Effector memory CD8-positive, alpha-beta T cell (primary cell): ENCODE results near the gene DAAM1.

Experiments used
- ATAC-seq: fragments of 150-1000 bp; cut with Tn5 transposase; replicated peaks from 2 replicates; pipeline ENCODE4 v1.10.0; 2021; ENCODE audit warnings: mild to moderate bottlenecking, moderate library complexity
- DNase-seq, 3 experiments: peaks; one replicate each; pipeline ENCODE4 v3.0.0; 2021
- H3K27ac Mint-ChIP-seq, 2 donors: one replicate each; pipeline ENCODE4 v1.8.0; 2022; ENCODE audit warnings: mild to moderate bottlenecking in 2 of 2, mixed read lengths in 2 of 2, moderate library complexity in 2 of 2
- H3K27me3 Mint-ChIP-seq, 2 donors: one replicate each; pipeline ENCODE4 v1.8.0; 2022; ENCODE audit warnings: mixed read lengths in 2 of 2
- H3K36me3 Mint-ChIP-seq: one replicate; pipeline ENCODE4 v1.8.0; 2022; ENCODE audit warnings: mild to moderate bottlenecking, moderate library complexity, mixed read lengths; ENCODE audit not compliant: insufficient read depth
- H3K4me1 Mint-ChIP-seq, 2 donors: one replicate each; pipeline ENCODE4 v1.8.0; 2022; ENCODE audit warnings: low read depth in 2 of 2, mixed read lengths in 2 of 2
- H3K4me3 Mint-ChIP-seq, 2 donors: one replicate each; pipeline ENCODE4 v1.8.0; 2022; ENCODE audit warnings: mild to moderate bottlenecking in 2 of 2, mixed read lengths in 2 of 2, moderate library complexity in 2 of 2
- H3K9me3 Mint-ChIP-seq, 2 donors: one replicate each; pipeline ENCODE4 v1.8.0; 2022; ENCODE audit warnings: mixed read lengths in 2 of 2

The DAAM1 gene

DNA sequence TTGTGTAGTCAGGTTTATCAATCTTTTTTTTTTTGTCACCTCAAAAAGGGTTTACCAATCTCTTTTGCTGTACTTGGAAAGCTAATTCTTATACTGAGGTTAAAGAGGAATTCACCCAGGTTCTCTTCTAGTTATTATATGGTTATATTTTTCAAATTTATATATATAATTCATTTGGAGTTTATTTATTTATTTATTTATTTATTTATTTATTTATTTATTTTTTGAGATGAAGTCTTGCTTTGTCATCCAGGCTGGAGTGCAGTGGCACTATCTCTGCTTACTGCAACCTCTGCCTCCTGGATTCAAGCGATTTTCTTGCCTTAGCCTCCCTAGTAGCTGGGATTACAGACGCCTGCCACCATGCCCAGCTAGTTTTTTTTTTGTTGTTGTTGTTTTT lies 202.9 kb downstream of the DAAM1 start:
- DNase-seq (no peak), ATAC-seq (no peak)
- H3K27ac Mint-ChIP-seq: no peak overlapping the region
- no peak overlapping the region for H3K4me3 Mint-ChIP-seq
- H3K27me3 Mint-ChIP-seq: peaks cover 29 to 35% of the 10 kb centered on the region in 2 donors
- no peaks in the 10 kb centered on the region for H3K4me1 Mint-ChIP-seq
- no peaks in the 10 kb centered on the region for H3K9me3 Mint-ChIP-seq
- H3K36me3 Mint-ChIP-seq: no peaks in the 10 kb centered on the region

DNA sequence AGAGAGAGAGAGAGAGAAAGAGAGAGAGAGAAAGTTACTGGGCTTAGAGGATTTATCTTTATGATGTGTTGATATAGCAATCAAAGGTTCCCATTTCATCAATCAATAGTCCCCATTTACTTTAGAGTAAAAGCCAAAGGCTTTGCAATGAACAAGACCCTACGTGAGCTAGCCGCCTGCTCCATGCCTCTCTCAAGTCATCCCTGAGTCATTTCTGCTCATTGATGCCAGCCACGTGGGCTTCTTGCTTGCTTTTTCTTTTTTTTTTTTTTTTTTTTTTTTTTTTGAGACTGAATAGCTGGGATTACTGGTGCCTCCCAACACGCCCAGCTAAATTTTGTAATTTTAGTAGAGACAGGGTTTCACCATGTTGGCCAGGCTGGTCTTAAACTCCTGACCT lies 205.8 kb downstream of the DAAM1 start:
- no peaks in the 10 kb centered on the region for H3K36me3 Mint-ChIP-seq
- peaks cover 6 to 32% of the 10 kb centered on the region in 2 donors for H3K27me3 Mint-ChIP-seq
- H3K4me3 Mint-ChIP-seq: no peak overlapping the region
- no peak overlapping the region for H3K27ac Mint-ChIP-seq
- H3K9me3 Mint-ChIP-seq: peaks cover 0 to 2% of the 10 kb centered on the region in 2 donors
- ATAC-seq (no peak), DNase-seq (no peak)
- peaks cover 7 to 9% of the 10 kb centered on the region in 2 donors for H3K4me1 Mint-ChIP-seq

DNA sequence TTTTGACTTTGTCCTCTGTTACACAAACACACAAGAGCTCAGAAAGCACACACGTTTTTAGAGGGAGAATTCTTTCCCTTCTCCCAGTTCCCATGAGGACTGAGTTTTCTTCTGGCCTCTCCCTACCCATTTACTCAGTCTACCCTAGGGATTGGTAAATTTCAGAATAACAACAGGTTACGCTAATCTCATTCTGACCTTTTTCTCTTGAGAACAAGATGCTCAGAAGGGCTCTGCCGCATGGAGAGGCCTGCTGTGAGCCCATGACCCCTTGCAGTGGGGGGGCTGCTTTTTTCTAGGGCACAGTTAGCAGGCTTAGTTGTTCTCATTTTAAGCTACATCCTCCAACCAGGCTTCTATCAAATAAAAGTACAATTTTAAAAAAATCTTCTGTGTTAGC lies 207.2 kb downstream of the DAAM1 start:
- H3K9me3 Mint-ChIP-seq: peaks cover 0 to 2% of the 10 kb centered on the region in 2 donors
- H3K4me1 Mint-ChIP-seq: peaks cover 8 to 9% of the 10 kb centered on the region in 2 donors
- DNase-seq: no peak
- peaks cover 0 to 30% of the 10 kb centered on the region in 2 donors for H3K27me3 Mint-ChIP-seq
- ATAC-seq: no peak
- H3K4me3 Mint-ChIP-seq: no peak overlapping the region
- no peak overlapping the region for H3K27ac Mint-ChIP-seq
- no peaks in the 10 kb centered on the region for H3K36me3 Mint-ChIP-seq

DNA sequence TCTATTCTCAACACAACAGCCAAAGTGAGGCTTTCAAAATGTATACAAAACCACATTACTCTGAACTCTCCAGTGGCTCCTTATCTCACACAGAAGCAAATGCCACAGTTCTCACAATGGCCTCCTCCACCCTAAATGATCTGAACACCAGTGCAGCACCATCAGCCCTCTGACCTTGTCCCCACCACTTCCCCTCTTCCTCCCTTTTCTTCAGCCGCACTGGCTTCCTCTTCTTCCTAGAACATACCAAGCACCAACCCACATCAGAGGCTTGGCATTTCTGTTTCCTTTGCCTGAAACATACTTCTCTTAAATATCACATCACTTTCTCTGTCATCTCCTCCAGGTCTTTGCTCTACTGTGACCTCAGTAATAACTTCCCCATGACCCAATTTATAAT lies 210.4 kb downstream of the DAAM1 start:
- Mint-ChIP-seq H3K4me3 (peak overlapping the region in 1 of 2 donors; percentile 0), H3K27ac (peak overlapping the region in 1 of 2 donors; percentile 10), H3K4me1 (peaks cover 8 to 9% of the 10 kb centered on the region in 2 donors), H3K9me3 (peaks cover 2 to 9% of the 10 kb centered on the region in 2 donors), H3K27me3 (peaks cover 13 to 41% of the 10 kb centered on the region in 2 donors), H3K36me3 (no peaks in the 10 kb centered on the region)
- DNase-seq: no peak
- no peak for ATAC-seq

DNA sequence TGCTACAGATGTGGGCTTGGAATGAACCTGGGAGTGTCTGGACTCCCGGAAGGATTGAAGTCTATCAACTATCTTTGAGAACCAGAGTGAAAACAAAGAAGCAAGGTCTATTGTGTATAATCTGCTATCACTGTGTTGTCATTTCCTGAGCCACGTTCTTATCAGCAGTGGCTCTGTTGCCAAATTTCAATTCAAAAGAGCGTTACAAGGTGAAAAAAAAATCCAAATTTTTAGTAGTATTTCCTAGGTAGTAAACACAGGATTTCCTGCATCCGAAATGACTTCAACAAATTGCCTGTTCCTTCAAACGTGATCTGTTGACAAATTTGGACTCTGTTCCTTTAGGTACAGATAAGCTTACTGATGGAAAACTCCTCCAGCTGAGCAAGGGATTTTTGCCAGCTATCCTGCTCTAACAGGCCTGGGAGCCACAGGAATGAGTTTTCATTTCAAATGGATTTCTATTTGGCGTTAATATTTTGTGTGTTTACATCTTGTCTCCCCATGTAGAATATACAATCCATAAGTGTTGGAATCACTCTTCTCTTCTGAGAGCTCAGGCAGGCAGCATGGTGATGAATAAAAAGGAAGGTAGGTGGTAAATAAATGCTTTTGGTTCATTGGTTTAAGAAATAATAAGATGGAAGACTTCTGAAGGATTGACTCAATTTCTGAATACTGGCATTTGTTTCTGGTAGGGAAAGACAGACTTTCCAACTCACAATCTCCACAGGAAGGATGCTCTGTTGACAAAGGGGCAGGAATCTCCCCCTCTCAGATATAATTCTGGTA lies 218.2 kb downstream of the DAAM1 start:
- H3K9me3 Mint-ChIP-seq: peaks cover 2 to 9% of the 10 kb centered on the region in 2 donors
- peaks cover 41 to 70% of the 10 kb centered on the region in 2 donors for H3K27me3 Mint-ChIP-seq
- H3K36me3 Mint-ChIP-seq: no peaks in the 10 kb centered on the region
- DNase-seq (no peak), ATAC-seq (no peak)
- H3K4me3 Mint-ChIP-seq: no peak overlapping the region
- H3K27ac Mint-ChIP-seq: no peak overlapping the region
- H3K4me1 Mint-ChIP-seq: no peaks in the 10 kb centered on the region

DNA sequence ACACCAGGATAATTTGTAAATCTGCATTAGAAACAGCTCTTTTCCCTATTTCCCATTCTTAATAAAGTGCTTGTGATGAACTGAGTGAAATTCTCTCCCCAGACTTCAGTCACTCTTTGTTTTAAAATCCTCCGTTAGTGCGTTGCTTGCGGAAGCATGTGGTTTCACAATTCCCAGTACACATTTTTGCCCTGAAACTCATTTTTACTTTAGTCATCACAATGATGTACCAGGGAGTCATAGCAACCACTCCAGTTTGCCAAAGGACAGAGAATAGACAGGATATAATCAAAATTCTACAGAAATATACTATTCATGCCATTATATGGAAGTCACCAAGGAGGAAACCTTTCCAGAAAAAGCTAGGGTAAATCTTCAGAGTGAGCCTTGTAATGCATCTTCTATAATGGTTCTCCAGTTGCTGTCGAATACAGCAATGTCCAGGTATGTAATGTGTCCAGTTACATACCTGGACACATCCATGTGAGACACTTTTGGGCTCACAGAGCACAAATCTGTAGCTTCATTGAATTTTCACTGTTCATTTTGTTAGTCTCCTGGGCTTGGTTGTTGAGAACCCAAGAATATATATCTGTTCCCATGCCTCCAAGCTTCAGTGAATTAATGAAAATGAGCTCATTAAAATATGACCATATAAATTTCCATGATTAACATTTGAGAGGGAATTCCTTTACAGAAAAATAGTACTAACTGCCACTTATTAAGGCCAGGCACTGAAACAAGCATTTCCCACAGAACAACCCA lies 219.0 kb downstream of the DAAM1 start:
- Mint-ChIP-seq H3K36me3 (no peaks in the 10 kb centered on the region), H3K4me3 (no peak overlapping the region), H3K27ac (no peak overlapping the region), H3K4me1 (no peaks in the 10 kb centered on the region), H3K27me3 (peaks cover 40 to 74% of the 10 kb centered on the region in 2 donors), H3K9me3 (peaks cover 2 to 6% of the 10 kb centered on the region in 2 donors)
- no peak for ATAC-seq
- no peak for DNase-seq

DNA sequence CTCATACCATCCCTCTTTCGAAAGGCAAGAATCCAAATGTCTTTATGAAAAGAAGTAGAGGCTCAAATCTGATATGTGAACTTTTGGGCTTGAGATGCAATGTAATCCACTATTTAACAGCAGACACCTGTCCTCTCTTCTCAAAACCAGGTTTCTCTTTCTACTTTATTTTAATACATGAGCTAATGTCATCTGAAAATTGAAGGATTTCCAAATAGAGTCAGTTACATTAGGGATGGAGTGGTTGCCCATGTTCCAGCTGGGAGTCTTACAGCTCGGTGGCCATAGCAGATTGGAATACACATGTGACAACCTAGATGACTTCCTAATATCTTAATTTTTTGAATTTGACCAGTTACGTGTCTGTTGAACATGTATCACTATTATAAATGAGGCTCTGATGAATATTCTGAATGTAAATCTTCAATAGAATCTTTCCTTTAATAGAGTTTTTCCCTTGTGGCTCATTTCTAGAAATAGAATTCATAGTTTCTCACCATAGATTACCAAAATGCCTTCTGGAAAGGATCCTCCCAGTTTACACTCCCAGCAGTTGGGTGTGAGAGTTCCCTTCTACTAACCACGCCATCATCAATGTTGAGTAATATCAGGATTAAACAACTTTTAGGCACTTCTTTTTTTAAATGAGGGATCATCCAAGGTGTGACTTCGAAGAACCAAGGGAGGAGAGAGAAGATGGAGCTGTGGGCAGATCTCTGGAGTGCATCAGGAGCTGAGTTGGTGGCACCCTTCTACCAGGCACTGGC lies 227.6 kb downstream of the DAAM1 start:
- no peak overlapping the region for H3K27ac Mint-ChIP-seq
- H3K27me3 Mint-ChIP-seq: peaks cover 16 to 23% of the 10 kb centered on the region in 2 donors
- ATAC-seq: no peak
- no peak overlapping the region for H3K4me3 Mint-ChIP-seq
- H3K36me3 Mint-ChIP-seq: peaks cover 3% of the 10 kb centered on the region
- DNase-seq: no peak
- H3K4me1 Mint-ChIP-seq: no peaks in the 10 kb centered on the region
- no peaks in the 10 kb centered on the region for H3K9me3 Mint-ChIP-seq

DNA sequence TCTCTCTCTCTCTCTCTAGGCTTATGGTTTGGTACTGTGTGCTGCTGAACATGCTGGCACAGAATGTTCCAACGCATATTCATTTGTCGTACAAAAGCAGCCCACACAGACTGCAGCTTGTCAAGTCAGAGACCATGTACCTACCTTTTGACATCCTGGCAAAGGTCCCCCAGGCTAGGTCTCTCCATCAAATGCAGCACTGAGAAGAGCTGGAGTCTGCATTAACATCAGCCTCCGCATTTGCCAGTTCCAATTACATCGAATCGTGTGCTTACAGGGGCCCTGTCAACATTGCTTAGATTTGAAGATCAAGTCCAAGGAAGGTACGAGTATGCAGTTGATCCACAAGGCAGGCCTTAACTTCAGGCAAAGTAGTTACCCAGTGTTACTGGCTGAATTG lies 228.8 kb downstream of the DAAM1 start:
- no peaks in the 10 kb centered on the region for H3K9me3 Mint-ChIP-seq
- ATAC-seq: no peak
- H3K36me3 Mint-ChIP-seq: peaks cover 3% of the 10 kb centered on the region
- DNase-seq: no peak
- H3K4me1 Mint-ChIP-seq: no peaks in the 10 kb centered on the region
- H3K27ac Mint-ChIP-seq: no peak overlapping the region
- H3K4me3 Mint-ChIP-seq: no peak overlapping the region
- H3K27me3 Mint-ChIP-seq: peaks cover 7 to 23% of the 10 kb centered on the region in 2 donors

DNA sequence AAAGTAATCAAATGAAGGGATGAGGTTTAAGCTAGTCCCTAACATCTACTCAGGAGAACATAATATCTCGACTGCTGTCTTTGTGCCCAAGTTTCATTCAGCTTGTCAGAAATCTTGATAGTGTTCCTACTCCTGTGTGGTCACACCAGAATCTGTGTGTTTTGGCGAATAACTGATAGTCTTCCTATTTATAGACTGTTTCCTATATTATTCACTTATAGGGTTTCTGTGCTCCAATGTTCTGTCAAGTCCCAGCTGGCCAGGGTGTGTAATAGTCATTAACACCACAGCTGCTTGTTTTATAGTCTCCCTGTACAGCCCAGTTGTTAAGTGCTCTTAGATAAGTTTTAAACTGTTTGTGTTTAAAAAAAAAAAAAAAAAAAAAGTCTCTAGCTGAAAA lies 230.8 kb downstream of the DAAM1 start:
- H3K4me3 Mint-ChIP-seq: no peak overlapping the region
- H3K9me3 Mint-ChIP-seq: no peaks in the 10 kb centered on the region
- H3K27ac Mint-ChIP-seq: no peak overlapping the region
- ATAC-seq (no peak), DNase-seq (no peak)
- peaks cover 3% of the 10 kb centered on the region for H3K36me3 Mint-ChIP-seq
- no peaks in the 10 kb centered on the region for H3K4me1 Mint-ChIP-seq
- peaks cover under 1 to 18% of the 10 kb centered on the region in 2 donors for H3K27me3 Mint-ChIP-seq
